HG03064 (cell line): ENCODE data around the gene RBM22.

ENCODE experiments used
- ATAC-seq: cut with Tn5 transposase; IDR thresholded peaks from one replicate; pipeline ENCODE4 v1.9.1; 2021; ENCODE audit warnings: low read depth; ENCODE audit not compliant: unreplicated experiment

RBM22 gene

DNA sequence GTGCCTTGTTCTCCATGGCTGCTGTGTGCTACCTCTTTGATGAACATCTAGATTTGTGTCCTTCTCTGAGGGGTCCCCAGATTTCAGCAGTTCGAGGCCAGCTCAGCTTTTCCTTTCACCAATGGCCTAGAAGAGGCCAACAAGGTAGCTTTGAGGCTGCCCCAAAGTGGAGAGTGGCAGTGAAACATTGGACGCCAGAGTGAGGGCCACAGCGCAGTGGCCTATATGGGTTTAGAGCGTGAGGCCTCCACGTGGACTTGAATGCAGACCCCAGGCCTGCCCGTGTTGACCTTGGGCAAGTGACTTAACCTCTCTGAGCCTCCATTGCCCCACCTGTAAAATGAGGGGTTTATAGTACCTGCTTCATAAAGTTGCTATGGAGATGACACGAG lies 28.0 kb downstream of the RBM22 start:
- no peak for ATAC-seq

DNA sequence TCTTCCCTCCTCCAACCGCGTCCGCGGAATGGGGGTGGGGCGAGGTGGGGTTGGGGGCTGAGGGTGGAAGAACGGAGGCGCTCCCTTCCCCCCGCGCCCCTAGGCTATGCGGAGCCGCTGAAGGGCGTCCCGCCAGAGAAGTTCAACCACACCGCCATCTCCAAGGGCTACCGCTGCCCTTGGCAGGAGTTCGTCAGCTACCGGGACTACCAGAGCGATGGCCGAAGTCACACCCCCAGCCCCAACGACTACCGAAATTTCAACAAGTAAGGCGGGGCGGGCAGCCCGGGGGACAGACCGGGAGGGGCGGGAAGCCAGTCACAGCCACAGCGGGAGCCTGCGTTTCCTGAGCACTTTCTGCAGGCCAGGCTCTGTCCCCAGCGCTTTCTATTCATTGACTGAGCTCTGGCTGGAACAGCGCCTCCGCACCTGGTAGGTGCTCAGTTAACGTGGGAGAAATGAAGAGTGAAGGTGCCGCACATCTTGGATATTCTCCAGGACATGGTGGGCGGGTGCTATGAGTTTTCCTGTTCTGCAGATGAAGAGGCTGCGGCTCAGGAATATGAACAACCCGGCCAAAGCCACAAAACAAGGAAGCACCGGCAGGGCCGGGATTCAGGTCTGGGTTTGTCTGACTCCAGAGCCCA lies 28.5 kb downstream of the RBM22 start:
- ATAC-seq, result no peak

DNA sequence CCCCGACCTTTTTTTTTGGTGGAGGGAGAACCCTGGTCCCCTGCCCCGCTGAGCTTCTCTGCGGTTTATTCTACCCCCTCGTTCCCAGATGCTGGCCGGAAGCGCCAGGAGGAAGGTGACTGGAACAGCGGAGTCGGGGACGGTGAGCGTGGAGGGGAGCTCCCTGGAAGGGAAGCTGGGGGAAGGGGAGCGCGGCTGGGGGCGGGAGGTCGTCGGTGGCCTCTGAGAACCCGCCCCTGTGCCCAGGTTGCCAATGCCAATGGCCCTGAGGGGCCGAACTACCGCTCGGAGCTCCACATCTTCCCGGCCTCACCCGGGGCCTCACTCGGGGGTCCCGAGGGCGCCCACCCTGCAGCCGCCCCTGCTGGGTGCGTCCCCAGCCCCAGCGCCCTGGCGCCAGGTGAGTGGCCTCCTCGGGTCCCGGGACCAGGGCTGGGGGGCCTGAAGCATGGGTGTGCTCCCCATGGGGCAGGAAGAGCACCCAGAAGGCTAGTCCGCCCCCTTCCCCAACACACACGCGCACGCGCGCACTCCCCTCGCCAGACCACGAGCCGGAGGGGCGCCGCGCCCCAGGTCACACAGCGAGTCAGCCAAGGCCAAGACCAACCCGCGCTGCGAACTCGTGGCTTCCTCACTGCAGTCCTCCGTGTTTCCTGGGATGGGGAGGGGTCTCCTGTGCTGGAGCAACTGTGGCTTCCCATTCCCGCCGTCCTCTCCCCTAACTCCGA lies 29.2 kb downstream of the RBM22 start:
- ATAC-seq, result no peak

DNA sequence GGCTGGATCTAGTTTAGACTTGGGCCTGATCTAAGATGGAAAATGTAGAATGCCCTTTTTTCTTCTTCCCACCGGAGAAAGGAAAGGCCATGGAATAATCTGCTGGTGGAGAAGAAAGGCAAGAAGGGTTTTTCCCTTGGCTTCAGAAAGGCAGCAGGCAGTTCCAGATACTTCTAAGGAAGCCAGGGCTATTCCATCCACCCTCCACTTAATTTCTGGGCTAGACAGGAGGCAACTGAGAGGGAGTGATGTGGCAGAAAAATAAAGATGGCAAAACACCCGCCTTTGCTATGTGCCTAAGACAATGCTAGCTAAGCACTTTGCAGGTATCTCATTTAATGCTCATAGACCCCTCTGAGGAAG lies 29.9 kb downstream of the RBM22 start:
- ATAC-seq, result no peak

DNA sequence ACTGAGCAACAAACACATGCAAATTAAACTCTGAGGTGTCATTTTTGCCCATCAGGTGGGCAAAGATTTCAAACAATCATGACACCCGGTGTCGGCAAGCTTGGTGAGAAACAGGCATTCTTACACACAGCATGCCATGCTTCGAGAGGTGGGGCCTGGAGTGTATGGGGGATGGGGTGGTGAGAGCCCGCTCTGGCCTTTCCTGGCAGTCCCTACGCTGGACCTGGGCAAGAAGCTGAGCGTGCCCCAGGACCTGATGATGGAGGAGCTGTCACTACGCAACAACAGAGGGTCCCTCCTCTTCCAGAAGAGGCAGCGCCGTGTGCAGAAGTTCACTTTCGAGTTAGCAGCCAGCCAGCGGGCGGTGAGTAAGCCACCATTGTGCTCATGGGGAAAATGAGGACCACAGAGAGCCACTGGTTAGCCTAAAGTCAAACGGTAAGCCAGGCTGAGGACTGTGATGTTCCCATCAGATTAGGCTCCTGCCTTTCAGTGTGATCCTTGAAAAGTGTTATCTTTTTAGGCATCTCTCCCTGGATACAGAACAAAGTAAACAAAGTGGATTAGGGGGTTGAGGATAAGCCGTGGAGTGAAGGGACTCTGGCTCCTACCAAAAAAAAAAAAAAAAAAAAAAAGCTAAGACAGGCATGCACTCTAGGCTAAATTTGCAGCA lies 30.5 kb downstream of the RBM22 start:
- ATAC-seq, result no peak

DNA sequence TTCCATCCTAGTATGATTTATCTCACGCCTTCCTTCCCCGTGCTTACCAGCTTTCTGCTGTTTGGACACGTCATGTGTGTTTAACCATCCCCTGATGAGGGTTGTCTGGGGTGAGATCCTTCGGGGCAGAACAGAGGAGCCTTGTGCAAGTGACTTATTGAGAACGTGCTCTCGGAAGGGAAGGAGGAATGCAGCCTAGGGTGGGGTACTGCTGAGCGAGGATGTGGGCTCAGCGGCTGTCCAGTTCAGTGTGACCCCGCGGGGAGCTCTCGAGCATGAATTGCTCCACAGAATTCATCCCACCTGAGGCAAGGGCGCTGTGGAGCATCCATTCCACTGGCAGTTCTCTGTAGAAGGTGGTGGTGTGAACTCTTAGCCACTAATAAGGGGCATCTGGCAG lies 35.8 kb downstream of the RBM22 start:
- no peak for ATAC-seq

DNA sequence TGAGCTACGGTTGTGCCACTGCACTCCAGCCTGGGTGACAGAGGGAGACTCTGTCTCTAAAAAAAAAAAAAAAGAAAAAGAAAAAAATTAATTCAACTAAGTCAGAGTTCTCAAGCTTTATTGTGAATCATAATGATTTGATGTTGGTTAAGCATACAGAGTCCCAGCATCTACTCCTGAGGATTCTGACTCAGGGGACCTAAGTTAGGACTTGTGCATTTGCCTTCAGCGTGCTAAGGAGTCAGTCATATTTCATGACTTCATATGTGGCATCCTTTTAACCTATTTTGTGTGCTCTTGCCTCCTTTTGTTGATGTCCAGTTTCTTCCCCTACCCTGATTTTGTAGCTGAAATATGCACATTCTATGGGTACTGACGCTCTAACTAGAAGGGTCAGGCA lies 36.9 kb downstream of the RBM22 start:
- ATAC-seq, result no peak

DNA sequence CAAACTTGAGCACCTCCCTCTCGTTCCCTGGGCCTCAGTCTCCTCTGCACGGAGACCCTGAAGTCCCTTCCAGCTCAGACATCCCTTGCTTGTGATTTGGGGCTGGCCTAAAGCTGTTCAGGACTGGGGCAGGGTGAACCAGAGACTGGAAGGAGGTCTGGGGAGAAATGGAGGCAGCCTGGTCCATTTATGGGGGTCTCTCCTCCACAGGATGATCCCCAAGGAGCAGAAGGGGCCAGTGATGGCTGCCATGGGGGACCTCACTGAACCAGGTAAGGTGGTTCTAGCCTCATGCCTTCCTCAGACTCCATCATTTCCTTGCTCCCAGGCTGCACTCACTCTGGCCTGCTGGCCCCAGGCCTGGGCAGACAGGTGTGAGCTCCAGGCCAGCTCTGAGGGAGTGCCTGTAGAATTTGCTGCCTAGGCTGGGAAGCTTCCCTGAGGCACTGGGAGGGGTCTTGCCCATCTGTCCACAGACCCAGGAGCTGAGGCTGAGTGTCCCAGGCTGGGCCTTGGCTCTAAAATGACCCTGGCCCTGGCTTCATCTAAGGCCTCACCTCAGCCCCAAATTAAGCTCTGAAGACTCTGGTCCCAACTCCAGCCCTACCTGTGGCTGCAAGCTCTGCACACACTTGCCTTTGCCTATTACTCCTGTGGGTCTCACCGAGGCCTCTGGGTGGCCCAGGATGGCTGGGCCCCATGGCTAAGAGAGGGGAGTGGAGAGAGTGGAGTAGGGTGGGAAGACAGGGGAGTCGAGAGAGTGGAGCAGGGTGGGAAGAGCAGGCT lies 37.9 kb downstream of the RBM22 start:
- no peak for ATAC-seq

DNA sequence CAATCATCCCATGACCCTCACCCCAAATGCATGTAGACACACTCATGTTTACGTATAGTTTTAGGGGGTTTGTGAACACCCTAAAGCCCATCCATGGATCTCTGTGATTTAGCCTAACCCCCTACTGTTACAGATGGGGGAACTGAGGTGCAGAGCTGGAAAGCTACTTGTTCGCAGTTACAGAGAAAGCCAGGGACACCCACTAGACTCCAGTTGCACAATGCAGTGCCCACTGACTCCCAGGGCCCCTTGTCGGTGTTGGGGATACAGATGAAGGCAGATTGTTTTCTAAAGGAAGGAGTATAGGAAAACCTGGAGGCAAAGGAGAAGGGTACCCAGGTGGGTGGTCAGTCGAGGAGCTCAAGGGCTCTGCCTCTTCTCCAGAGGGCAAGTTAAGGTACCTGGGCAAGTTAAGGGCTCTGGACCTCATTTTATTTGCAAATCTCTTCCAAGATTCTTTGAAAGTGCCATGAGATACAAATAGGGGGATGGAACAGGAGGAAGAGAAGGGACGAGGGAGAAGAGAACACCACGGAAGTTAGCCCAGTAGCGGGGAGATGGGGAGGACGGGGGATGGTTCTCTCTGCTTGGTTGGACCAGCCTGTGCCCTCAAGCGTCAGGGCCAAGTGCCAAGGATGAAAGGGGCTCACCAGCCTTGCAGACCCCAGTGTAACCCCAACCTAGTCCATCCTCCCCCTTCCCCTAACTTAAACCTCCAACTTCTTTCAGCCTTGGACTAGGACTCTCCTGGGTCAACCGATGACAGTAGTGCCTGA lies 38.9 kb downstream of the RBM22 start:
- ATAC-seq, result no peak

DNA sequence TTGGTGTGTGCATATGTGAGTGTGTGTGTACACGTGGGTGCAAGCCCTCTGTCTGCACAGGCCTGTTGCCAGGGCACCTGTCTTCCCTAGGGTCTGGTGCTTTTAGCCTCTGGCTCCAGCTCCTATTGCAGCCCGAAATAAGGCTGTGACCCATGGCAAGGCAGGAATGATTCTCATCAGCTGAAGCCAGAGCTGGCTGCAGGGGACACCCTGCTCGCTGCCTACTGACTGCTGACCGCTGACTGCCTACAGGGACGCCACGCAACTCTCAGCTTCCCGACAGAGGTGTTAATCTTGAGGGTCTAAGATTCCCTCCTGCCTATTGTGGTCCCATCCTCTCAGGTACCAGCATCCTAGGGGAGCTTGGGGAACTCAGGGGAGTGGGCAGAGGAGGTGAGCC lies 39.8 kb downstream of the RBM22 start, which contains the start of gene MYOZ3:
Gene MYOZ3 (plus strand): TSS at position 166 of the 400 bp plus-strand sequence. CDS start 1,691 bp downstream, outside the sequence.
- no peak for ATAC-seq

DNA sequence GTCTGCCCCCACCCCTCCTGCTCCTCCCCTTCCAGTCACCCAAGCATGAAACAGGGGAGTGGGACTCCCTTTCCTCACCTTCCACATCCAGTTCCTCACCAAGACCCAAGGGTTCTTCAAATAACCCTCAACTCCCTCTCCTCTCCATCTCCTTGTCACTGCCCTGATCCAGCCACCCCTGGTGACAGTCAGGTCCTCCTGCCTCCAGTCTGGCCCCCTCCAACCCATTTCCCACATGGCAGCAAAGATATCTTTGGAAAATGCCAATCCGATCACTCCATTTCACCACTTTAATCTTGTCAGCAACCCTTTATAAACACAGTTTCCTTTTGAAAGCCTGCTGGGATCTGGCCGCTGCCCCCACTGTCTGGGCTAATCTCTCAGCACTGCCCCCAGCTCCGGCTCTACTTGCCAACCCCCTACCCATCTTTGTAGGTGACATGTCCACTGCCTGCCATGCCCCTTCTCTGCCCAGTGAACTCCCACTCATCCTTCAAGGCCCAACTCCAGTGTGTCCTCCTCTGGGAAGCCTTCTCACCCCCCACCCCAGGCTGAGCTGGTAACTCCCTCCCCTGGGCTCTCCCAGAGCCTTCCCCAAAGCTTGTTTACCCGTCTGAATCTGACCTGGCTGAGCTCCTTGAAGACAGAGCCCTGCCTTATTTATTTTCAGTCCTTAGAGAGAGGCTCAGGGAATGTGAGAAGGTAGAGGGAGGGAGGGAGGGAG lies 40.6 kb downstream of the RBM22 start:
- ATAC-seq, result no peak

DNA sequence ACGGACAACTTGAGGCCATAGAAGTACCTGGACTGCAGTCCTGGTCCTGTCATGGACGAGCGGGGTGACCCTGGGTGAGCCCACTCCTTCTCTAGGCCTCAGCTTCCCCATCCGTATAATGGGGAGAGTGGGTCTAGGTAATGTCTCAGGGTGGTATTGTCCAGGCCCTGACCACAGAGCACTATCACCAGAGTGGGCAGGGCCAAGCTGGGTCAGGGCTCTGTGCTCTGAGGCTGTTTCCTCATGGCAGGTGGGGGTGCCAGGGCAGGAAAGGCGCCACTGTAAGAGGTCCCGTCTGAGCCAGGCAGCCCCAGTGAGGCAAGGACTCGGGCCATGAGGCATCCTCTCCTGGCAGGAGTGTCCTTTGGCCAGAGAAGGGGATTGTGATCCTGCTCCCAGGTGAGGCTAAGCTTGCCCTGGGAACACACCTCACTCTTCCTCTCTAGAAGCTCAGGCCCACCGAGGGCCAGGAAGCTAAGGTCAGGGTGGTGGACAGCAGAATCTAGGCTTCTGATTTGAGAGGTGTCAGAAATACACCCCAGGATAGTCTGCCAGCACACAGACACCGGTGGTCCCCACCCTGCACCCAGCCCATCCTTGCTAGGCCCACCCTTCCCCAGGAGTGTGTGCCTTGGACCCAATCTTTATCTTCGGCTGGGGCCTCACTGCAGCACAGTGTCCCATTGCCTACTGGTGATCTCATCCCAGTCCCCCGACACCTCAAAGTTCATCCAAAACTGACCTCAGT lies 41.3 kb downstream of the RBM22 start:
- ATAC-seq, result no peak

DNA sequence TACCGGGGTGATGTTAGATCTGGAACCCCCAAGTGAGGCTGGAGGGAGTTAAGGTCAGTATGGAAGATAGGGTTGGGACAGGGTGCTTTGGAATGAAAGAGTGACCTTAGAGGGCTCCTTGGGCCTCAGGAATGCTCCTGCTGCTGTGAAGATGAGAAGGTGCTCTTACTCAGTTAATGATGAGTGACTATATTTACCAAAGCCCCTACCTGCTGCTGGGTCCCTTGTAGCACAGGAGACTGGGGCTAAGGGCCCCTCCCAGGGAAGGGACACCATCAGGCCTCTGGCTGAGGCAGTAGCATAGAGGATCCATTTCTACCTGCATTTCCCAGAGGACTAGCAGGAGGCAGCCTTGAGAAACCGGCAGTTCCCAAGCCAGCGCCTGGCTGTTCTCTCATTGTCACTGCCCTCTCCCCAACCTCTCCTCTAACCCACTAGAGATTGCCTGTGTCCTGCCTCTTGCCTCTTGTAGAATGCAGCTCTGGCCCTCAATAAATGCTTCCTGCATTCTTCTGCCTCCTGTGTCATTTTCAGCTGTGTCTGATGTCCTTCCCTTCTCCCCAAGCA lies 42.1 kb downstream of the RBM22 start:
- ATAC-seq, result no peak

DNA sequence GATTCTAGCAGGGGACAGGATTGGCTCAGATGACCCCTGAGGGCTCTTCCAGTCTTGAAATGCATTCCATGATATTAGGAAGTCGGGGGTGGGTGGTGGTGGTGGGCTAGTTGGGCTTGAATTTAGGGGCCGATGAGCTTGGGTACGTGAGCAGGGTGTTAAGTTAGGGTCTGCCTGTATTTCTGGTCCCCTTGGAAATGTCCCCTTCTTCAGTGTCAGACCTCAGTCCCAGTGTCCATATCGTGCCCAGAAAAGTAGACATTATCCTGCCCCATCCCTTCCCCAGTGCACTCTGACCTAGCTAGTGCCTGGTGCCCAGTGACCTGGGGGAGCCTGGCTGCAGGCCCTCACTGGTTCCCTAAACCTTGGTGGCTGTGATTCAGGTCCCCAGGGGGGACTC lies 42.7 kb downstream of the RBM22 start:
- ATAC-seq, result no peak

DNA sequence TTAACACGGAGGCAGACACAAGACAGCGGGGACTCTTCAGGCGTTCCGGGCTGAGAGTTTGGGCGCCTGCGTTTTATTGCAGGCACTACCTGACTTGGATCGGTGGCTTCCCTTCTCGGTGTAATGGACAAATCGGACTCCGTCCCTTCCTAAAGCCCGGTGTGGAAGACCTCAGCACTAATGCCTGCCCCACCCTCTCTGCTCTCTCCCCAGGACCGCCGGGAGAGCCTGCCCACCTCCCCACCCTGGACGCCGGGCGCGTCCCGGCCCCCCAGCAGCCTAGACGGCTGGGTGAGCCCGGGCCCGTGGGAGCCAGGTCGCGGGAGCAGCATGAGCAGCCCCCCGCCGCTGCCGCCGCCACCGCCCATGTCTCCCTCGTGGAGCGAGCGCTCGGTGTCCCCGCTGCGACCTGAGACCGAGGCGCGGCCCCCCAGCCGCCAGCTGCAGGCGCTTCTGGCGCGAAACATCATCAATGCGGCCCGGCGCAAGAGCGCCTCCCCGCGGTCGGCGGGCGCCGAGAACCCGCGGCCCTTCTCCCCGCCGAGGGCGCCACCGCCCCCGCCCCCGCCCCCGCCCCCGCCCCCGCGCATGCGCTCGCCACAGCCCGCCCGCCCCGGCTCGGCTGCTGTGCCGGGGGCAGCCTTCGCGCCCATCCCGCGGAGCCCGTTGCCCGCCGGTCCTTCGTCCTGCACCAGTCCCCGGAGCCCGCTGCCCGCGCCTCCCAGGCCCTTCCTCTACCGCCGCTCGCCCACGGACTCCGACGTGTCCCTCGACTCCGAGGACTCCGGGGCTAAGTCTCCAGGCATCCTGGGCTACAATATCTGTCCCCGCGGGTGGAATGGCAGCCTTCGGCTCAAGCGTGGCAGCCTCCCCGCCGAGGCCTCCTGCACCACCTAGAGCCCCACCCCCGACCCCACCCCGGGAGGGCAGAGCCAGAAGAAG lies 44.4 kb downstream of the RBM22 start:
- ATAC-seq, result peak; percentile 66

DNA sequence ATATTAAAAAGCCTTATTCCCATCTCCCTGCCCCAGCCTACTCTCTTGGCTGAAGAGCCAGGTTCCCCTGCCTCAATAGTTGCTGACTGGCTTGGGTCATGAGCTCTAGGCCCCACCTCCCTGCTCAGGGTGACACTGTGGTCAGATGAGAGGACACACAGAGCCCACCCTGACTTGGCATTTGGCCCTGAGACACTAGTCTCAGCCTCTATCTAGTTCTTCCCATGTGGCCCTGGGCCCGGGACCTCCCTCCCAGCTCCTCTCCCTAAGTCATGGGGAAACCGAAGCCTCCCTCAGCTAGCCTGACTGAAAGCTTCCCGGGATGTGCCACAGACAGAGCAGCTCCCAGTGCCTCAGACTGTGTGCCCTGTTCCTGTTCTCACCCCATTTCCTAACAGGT lies 45.6 kb downstream of the RBM22 start:
- ATAC-seq, result no peak

DNA sequence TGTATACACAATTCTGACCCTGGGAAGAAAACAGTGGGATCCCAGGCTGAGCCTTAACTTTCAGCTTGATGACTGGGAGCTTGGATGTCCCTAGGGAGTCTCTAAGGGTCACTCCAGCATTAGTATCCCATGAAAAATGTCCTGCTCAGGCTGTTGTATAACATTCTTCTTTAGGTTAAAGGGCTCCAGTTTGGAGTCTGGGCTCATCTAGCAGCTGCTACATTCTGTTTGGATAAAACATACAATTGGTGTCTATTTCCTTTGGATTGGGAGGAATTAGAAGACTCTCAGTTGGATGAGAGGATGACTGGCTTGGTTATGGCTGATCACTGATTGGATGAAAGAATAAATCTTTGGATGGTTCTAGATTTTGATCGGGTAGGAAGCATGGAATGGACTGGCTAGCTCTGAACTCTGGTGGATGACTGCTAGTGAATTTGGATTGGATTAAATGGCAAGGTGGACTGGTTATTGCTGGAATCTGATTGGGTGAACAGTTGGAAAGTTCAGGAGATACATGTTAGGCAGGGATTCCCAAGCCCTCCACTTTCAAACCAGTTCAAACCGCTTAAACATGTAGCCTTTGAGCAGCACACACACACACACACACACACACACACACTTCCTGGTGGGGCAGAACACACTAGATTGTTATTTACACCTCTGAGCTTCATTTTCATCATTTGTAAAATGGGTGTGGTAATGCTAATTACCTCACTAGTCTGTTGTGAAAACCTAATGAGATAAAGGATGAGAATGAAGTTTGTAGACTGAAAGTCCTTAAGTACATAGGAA lies 46.9 kb downstream of the RBM22 start:
- ATAC-seq, result no peak
